WTC11 (cell line): ENCODE data around the gene TUBGCP6. TPM values are rescaled to one million over a fixed set of nuclear protein-coding genes. Genes with fewer than 3 reads are reported as not detected.

Source experiments
- ATAC-seq: fragments of 200-7000 bp; cut with Tn5 transposase; 2 replicates; pipeline ENCODE4 v1.10.0; 2021; ENCODE audit warnings: mild to moderate bottlenecking, moderate library complexity
- CTCF ChIA-PET: fragments of 300-600 bp; sonication (Branson Sonifier 250); formaldehyde crosslinking; loops from one replicate; lab custom pipeline; 2021; ENCODE audit warnings: antibody characterized with exemption; lab: Charles Lee
- POLR2A ChIA-PET: fragments of 350-600 bp; sonication (Branson Sonifier 250); formaldehyde crosslinking; loops from one replicate; lab custom pipeline; 2021; ENCODE audit warnings: antibody characterized with exemption; lab: Charles Lee
- DNase-seq: peaks from one replicate; pipeline ENCODE4 v3.0.0; 2021; ENCODE audit warnings: low spot score
- H3K27ac Mint-ChIP-seq: 2 replicates; pipeline ENCODE4 v1.8.0; 2021; ENCODE audit warnings: mixed read lengths
- H3K27me3 Mint-ChIP-seq: 2 replicates; pipeline ENCODE4 v1.8.0; 2021; ENCODE audit warnings: low read depth, mild to moderate bottlenecking, moderate library complexity, mixed read lengths
- H3K36me3 Mint-ChIP-seq: 2 replicates; pipeline ENCODE4 v1.8.0; 2021; ENCODE audit warnings: mixed read lengths
- H3K4me1 Mint-ChIP-seq: 2 replicates; pipeline ENCODE4 v1.8.0; 2022; ENCODE audit warnings: mixed read lengths
- H3K4me3 Mint-ChIP-seq: 2 replicates; pipeline ENCODE4 v1.8.0; 2021; ENCODE audit warnings: mild to moderate bottlenecking, moderate library complexity, mixed read lengths
- H3K9me3 Mint-ChIP-seq: 2 replicates; pipeline ENCODE4 v1.8.0; 2021; ENCODE audit warnings: mixed read lengths
- AR ChIP-seq: fragments of 250-450 bp; sonication (Bioruptor Pico); IDR thresholded peaks from 2 replicates; pipeline ENCODE4 v1.9.0; 2021; ENCODE audit warnings: mild to moderate bottlenecking
- CDX4 ChIP-seq: fragments of 250-450 bp; sonication (Bioruptor Pico); IDR thresholded peaks from 2 replicates; pipeline ENCODE4 v1.9.0; 2021; ENCODE audit warnings: moderate library complexity, mild to moderate bottlenecking, inconsistent platforms, borderline replicate concordance
- GRHL2 ChIP-seq: fragments of 250-450 bp; sonication (Bioruptor Pico); IDR thresholded peaks from 2 replicates; pipeline ENCODE4 v1.8.0; 2022; ENCODE audit warnings: mild to moderate bottlenecking, moderate library complexity; ENCODE audit not compliant: insufficient replicate concordance, severe bottlenecking
- NR1H2 ChIP-seq: sonication (generic); formaldehyde crosslinking; IDR thresholded peaks from 2 replicates; pipeline ENCODE4 v1.9.0; 2021; ENCODE audit warnings: mild to moderate bottlenecking, moderate library complexity, missing genetic modification reagents
- NR2C2 ChIP-seq: sonication (generic); formaldehyde crosslinking; IDR thresholded peaks from 2 replicates; pipeline ENCODE4 v1.8.0; 2022; ENCODE audit warnings: mild to moderate bottlenecking, missing genetic modification reagents
- RORB ChIP-seq: fragments of 250-450 bp; sonication (Bioruptor Pico); IDR thresholded peaks from 2 replicates; pipeline ENCODE4 v1.9.0; 2021; ENCODE audit warnings: mild to moderate bottlenecking
- TP53 ChIP-seq: sonication (generic); formaldehyde crosslinking; IDR thresholded peaks from 2 replicates; pipeline ENCODE4 v1.8.1; 2023; ENCODE audit warnings: mild to moderate bottlenecking, missing genetic modification reagents
- ZNF423 ChIP-seq: fragments of 250-450 bp; sonication (Bioruptor Pico); IDR thresholded peaks from 2 replicates; pipeline ENCODE4 v2.1.2; 2022; ENCODE audit warnings: mild to moderate bottlenecking, moderate library complexity
- ZNF671 ChIP-seq: fragments of 250-450 bp; sonication (Bioruptor Pico); IDR thresholded peaks from 2 replicates; pipeline ENCODE4 v1.8.0; 2021; ENCODE audit warnings: mild to moderate bottlenecking
- total RNA-seq: library from RNA; stranded (reverse); gene quantifications from 3 replicates; pipeline ENCODE4 v1.2.3, GENCODE V29; 2021
- TF ChIP-seq, protein P1 (sequence below): sonication (generic); formaldehyde crosslinking; conservative IDR thresholded peaks from 2 replicates; pipeline ENCODE4 v1.8.1; 2023; ENCODE audit warnings: mild to moderate bottlenecking, low read depth, missing genetic modification reagents, moderate library complexity
- TF ChIP-seq, protein P2 (sequence below): sonication (generic); formaldehyde crosslinking; IDR thresholded peaks from 2 replicates; pipeline ENCODE4 v1.8.1; 2022; ENCODE audit warnings: low read depth, mild to moderate bottlenecking, moderate library complexity, missing genetic modification reagents, borderline replicate concordance
- TF ChIP-seq, protein P3 (sequence below): sonication (generic); formaldehyde crosslinking; IDR thresholded peaks from 2 replicates; pipeline ENCODE4 v1.8.0; 2023; ENCODE audit warnings: missing genetic modification reagents, mild to moderate bottlenecking, borderline replicate concordance

Gene TUBGCP6
- total RNA-seq, 1 experiment from 2014 or later = 45.4 TPM

DNA sequence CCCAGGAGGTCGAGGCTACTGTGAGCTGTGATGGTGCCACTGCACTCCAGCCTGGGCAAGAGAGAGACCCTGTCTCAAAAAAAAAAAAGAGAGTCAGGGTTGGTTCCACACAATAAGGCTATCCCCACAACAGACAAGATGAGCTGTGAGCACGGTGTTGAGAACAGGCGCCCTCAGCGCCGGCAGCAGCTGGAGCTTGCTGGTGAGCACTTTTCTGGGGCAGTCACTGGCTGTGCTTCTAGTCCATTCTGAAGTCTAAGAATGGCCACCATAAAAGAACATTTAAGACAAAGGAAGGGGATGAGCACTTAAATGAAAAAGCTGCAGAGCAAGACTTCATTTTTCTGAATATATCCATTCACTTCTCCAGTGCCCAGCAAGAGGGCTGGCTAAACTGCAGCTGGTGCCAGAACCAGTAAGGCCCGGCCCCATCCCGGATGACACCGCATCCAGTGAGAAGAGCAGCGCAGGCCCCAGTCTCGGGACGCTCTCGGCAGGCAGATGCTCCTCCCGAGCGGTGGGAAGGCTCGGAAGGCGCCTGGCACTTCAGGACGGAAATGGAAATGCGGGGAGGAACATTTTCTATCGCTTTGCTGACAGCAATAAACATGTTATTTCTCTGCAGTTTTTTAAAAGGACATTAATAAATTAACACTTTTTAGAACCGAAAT, 12.2 kb downstream of the TUBGCP6 start (continued):
- TF ChIP-seq NR2C2 (no peak), ZNF423 (CRISPR knock-in tag) (no peak)

- CTCF ChIA-PET = interaction anchor here (3.5 kb wide), 1 partner anchor 8 kb away, joined by 15 read pairs; no protein-coding TSS in a partner anchor
- Mint-ChIP-seq H3K4me1 (no peaks in the 10 kb centered on the region), H3K4me3 (no peak overlapping the region), H3K9me3 (no peaks in the 10 kb centered on the region; the same call in 1 of the 2 replicates), H3K36me3 (peaks cover 7% of the 10 kb centered on the region; the same call in 1 of the 2 replicates), H3K27ac (no peak overlapping the region), H3K27me3 (no peaks in the 10 kb centered on the region)
- TF ChIP-seq CDX4 (no peak), ZNF671 (no peak), RORB (CRISPR knock-in tag) (no peak), NR1H2 (no peak), GRHL2 (CRISPR knock-in tag) (no peak), TP53 (no peak), AR (CRISPR knock-in tag) (no peak)
- TF ChIP-seq, protein P1, sequence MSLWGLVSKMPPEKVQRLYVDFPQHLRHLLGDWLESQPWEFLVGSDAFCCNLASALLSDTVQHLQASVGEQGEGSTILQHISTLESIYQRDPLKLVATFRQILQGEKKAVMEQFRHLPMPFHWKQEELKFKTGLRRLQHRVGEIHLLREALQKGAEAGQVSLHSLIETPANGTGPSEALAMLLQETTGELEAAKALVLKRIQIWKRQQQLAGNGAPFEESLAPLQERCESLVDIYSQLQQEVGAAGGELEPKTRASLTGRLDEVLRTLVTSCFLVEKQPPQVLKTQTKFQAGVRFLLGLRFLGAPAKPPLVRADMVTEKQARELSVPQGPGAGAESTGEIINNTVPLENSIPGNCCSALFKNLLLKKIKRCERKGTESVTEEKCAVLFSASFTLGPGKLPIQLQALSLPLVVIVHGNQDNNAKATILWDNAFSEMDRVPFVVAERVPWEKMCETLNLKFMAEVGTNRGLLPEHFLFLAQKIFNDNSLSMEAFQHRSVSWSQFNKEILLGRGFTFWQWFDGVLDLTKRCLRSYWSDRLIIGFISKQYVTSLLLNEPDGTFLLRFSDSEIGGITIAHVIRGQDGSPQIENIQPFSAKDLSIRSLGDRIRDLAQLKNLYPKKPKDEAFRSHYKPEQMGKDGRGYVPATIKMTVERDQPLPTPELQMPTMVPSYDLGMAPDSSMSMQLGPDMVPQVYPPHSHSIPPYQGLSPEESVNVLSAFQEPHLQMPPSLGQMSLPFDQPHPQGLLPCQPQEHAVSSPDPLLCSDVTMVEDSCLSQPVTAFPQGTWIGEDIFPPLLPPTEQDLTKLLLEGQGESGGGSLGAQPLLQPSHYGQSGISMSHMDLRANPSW (CRISPR knock-in tag) = no peak
- TF ChIP-seq, protein P2, sequence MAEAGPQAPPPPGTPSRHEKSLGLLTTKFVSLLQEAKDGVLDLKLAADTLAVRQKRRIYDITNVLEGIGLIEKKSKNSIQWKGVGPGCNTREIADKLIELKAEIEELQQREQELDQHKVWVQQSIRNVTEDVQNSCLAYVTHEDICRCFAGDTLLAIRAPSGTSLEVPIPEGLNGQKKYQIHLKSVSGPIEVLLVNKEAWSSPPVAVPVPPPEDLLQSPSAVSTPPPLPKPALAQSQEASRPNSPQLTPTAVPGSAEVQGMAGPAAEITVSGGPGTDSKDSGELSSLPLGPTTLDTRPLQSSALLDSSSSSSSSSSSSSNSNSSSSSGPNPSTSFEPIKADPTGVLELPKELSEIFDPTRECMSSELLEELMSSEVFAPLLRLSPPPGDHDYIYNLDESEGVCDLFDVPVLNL = no peak
- TF ChIP-seq, protein P3, sequence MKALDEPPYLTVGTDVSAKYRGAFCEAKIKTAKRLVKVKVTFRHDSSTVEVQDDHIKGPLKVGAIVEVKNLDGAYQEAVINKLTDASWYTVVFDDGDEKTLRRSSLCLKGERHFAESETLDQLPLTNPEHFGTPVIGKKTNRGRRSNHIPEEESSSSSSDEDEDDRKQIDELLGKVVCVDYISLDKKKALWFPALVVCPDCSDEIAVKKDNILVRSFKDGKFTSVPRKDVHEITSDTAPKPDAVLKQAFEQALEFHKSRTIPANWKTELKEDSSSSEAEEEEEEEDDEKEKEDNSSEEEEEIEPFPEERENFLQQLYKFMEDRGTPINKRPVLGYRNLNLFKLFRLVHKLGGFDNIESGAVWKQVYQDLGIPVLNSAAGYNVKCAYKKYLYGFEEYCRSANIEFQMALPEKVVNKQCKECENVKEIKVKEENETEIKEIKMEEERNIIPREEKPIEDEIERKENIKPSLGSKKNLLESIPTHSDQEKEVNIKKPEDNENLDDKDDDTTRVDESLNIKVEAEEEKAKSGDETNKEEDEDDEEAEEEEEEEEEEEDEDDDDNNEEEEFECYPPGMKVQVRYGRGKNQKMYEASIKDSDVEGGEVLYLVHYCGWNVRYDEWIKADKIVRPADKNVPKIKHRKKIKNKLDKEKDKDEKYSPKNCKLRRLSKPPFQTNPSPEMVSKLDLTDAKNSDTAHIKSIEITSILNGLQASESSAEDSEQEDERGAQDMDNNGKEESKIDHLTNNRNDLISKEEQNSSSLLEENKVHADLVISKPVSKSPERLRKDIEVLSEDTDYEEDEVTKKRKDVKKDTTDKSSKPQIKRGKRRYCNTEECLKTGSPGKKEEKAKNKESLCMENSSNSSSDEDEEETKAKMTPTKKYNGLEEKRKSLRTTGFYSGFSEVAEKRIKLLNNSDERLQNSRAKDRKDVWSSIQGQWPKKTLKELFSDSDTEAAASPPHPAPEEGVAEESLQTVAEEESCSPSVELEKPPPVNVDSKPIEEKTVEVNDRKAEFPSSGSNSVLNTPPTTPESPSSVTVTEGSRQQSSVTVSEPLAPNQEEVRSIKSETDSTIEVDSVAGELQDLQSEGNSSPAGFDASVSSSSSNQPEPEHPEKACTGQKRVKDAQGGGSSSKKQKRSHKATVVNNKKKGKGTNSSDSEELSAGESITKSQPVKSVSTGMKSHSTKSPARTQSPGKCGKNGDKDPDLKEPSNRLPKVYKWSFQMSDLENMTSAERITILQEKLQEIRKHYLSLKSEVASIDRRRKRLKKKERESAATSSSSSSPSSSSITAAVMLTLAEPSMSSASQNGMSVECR (CRISPR knock-in tag) = no peak
- POLR2A ChIA-PET = no interaction called here
- DNase-seq (no peak), ATAC-seq (no peak)
These were observed 15.5 kb downstream of the TUBGCP6 start for GRCh38 chr22:50229370-50229769.
